Left lung (tissue), 10 donors: ENCODE data around the gene PDIA5. TPM values are rescaled to one million over a fixed set of nuclear protein-coding genes. Genes with fewer than 3 reads are reported as not detected.

Experiments used
- ATAC-seq: fragments of 200-7000 bp; cut with Tn5 transposase; one replicate; pipeline ENCODE4 v1.9.1; 2020; ENCODE audit warnings: moderate library complexity
- DNase-seq, 4 donors: peaks; one replicate each; pipeline ENCODE4 v3.0.0-alpha.2; 2013 to 2020
- H3K27ac ChIP-seq, 2 donors: fragments of 200-600 bp; sonication (generic) in 1 of 2; one replicate each; pipeline versions ENCODE4 v1.5.0 to v1.8.0; 2020 to 2021
- H3K27me3 ChIP-seq, 2 donors: fragments of 200-600 bp; sonication (generic) in 1 of 2; one replicate each; pipeline versions ENCODE4 v1.5.0 to v1.8.0; 2020 to 2021
- H3K36me3 ChIP-seq, 2 donors: fragments of 200-600 bp; sonication (generic) in 1 of 2; one replicate each; pipeline versions ENCODE4 v1.5.0 to v1.8.0; 2020 to 2021
- H3K4me1 ChIP-seq, 2 donors: fragments of 200-600 bp; one replicate each; pipeline ENCODE4 v1.8.0; 2021
- H3K4me3 ChIP-seq, 2 donors: fragments of 200-600 bp; sonication (generic) in 1 of 2; one replicate each; pipeline versions ENCODE4 v1.5.0 to v1.8.0; 2020 to 2021; ENCODE audit warnings: mild to moderate bottlenecking in 1 of 2
- H3K9me3 ChIP-seq, 2 donors: fragments of 200-600 bp; sonication (generic) in 1 of 2; one replicate each; pipeline versions ENCODE4 v1.5.0 to v1.8.0; 2020 to 2021
- CTCF ChIP-seq, 2 donors: fragments of 200-600 bp; sonication (generic) in 1 of 2; IDR thresholded peaks; one replicate each; pipeline versions ENCODE4 v1.5.0 to v1.8.0; 2021; ENCODE audit warnings: antibody characterized with exemption in 2 of 2
- intact Hi-C, 2 donors: fragments of 100-400 bp; cut with DNase I; formaldehyde crosslinking; loops; one replicate each; pipeline versions ENCODE4 v1.11.2 to v1.14.2; 2022
- polyA plus RNA-seq, 6 donors: library from polyadenylated mRNA; unstranded; fragments of 120-200 nt; gene quantifications; one replicate each; pipeline ENCODE4 v1.2.1, GENCODE V29; 2013; ENCODE audit not compliant: insufficient read length in 6 of 6
- total RNA-seq, 2 donors: library from RNA; stranded (reverse); fragmentation: NEBNext Ultra II Directional; extraction: Animal tissue kit (Norgen Biotek cat#: 25700); gene quantifications; one replicate each; pipeline ENCODE4 v1.2.1, GENCODE V29; 2021
- donor health status: DM: no; HTN: yes; CAD: no.
- donor health status: DM: no; HTN: no; CAD: no.

Gene PDIA5
- total and polyA plus RNA-seq, 8 donors = 26.3 to 44.8 (median 29.3) TPM

DNA sequence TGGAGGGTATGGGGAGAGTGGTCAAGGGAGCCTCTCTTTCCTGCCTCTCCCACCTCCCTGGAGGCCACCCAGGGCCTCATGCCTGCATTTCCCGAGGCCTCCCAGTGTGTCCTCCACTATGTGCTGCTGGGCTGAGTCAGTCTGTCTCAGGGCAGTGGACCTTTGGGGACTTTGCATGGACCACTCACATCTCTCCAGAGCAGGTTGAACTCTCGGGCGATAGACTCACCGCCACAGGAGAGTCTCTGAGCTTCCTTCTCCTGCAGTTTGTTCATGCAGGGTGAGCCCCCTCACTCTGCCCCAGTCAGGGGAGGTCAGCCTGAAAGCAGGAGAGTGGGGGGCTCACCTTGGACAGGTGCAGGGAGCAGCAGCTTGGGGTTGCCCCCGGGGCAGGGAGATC lies 74.5 kb downstream of the PDIA5 start:
- DNase-seq (no peak), ATAC-seq (no peak)
- Histone ChIP-seq H3K4me3 (no peak overlapping the region), H3K9me3 (no peaks in the 10 kb centered on the region), H3K4me1 (no peaks in the 10 kb centered on the region), H3K27me3 (no peaks in the 10 kb centered on the region), H3K27ac (no peak overlapping the region), H3K36me3 (peaks cover 0 to 65% of the 10 kb centered on the region in 2 donors)
- intact Hi-C loops = no loop called here
- TF ChIP-seq CTCF (IDR thresholded peaks at IDR 0.05) = no peak

GRCh38 chr3:123143669-123144411 lies 77.0 kb downstream of the PDIA5 start:
- H3K4me3 ChIP-seq = no peak overlapping the region
- H3K36me3 ChIP-seq = peaks cover 0 to 85% of the 10 kb centered on the region in 2 donors
- no peaks in the 10 kb centered on the region for H3K4me1 ChIP-seq
- H3K27me3 ChIP-seq = no peaks in the 10 kb centered on the region
- no peak overlapping the region for H3K27ac ChIP-seq
- no peak for TF ChIP-seq CTCF (IDR thresholded peaks at IDR 0.05)
- no peak for ATAC-seq
- no peak for DNase-seq
- intact Hi-C loops = no loop called here
- no peaks in the 10 kb centered on the region for H3K9me3 ChIP-seq

DNA sequence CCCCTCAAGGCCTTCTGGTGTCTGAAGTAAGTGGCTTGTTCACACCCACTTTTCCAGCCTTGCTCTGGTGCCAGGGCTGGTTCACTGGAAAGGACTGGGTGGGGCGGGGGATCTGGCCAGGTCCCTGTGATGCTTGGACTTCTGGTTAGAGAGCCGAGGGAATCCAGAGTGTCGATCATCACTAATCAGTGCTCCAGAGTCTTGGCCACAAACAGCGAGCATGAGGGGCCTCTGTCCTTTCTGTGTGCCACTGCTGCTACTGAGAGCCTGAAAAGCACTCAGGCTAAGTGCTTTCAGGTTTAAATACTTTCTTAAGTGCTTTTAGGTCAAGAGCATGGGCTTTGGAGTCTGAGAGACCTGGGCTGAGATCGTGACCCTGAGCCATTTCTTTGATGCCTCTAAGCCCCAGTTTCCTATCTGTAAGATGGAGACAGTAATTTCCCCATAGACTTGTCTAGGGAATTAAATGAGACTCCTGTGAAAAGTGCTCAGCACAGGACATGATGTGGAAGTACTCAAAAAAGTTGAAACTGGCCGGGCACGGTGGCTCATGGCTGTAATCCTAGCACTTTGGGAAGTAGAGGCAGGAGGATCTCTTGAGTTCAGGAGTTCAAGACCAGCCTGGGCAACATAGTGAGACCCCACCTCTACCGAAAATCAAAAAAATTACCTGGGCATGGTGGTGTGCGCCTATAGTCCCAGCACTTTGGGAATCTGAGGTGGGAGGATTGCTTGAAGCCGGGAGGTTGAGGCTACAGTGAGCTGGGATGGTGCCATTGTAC lies 81.1 kb downstream of the PDIA5 start:
- no peaks in the 10 kb centered on the region for H3K27me3 ChIP-seq
- intact Hi-C loops = no loop called here
- H3K4me3 ChIP-seq = no peak overlapping the region
- no peaks in the 10 kb centered on the region for H3K9me3 ChIP-seq
- ATAC-seq = peak; percentile 79
- peaks cover 0 to 90% of the 10 kb centered on the region in 2 donors for H3K36me3 ChIP-seq
- TF ChIP-seq CTCF (IDR thresholded peaks at IDR 0.05) = no peak
- no peaks in the 10 kb centered on the region for H3K4me1 ChIP-seq
- peak in 1 of 4 donors; percentile 62 for DNase-seq
- peak overlapping the region in 1 of 2 donors; percentile 26 for H3K27ac ChIP-seq

GRCh38 chr3:123148772-123149171 lies 81.9 kb downstream of the PDIA5 start:
- intact Hi-C loops = no loop called here
- peak; percentile 68 for ATAC-seq
- Histone ChIP-seq H3K36me3 (peaks cover 0 to 93% of the 10 kb centered on the region in 2 donors), H3K27ac (no peak overlapping the region), H3K9me3 (no peaks in the 10 kb centered on the region), H3K4me1 (peaks cover 0 to 4% of the 10 kb centered on the region in 2 donors), H3K4me3 (no peak overlapping the region), H3K27me3 (no peaks in the 10 kb centered on the region)
- TF ChIP-seq CTCF (IDR thresholded peaks at IDR 0.05) = no peak
- peak in 1 of 4 donors; percentile 51 for DNase-seq

GRCh38 chr3:123149525-123149924 lies 82.7 kb downstream of the PDIA5 start:
- Histone ChIP-seq H3K36me3 (peaks cover 0 to 93% of the 10 kb centered on the region in 2 donors), H3K4me1 (peaks cover 0 to 5% of the 10 kb centered on the region in 2 donors), H3K27me3 (no peaks in the 10 kb centered on the region), H3K4me3 (no peak overlapping the region), H3K27ac (no peak overlapping the region), H3K9me3 (no peaks in the 10 kb centered on the region)
- TF ChIP-seq CTCF (IDR thresholded peaks at IDR 0.05) = no peak
- no peak for ATAC-seq
- intact Hi-C loops = no loop called here
- no peak for DNase-seq
